ENCODE results near the gene GABRB1. TPM values are rescaled to one million over a fixed set of nuclear protein-coding genes. Genes with fewer than 3 reads are reported as not detected.
"Not testable (repeated sequence)": the region's sequence is repeated elsewhere in the genome, so short reads cannot be mapped to it uniquely, and the experiment has no call there.

The GABRB1 gene
- polyA plus RNA-seq, 2 of the 4 experiments (the other 2 are of a cell fraction) = not detected

DNA sequence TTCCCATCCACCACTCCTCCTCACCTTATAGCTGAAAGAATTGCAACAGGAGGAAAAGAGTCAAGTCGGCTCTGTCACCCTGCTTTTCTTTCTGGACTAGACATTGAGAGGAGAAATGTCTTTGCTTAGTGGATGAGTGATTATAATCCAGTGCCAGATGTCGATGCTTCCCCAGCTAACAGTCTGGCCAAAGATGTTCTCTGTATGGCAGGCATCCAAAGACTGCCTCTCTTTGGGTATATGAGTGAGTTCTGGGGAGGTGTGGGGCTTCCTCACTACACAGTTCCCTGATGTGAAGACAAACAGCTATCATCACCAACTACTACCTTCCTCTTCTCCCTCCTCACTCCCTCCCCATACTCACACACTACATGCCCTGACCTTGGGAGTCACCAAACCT lies 341.2 kb downstream of the GABRB1 start:
- no peaks in the 10 kb centered on the region for H3K4me1 ChIP-seq
- no peak overlapping the region for H3K27ac ChIP-seq
- TF ChIP-seq ESRRA (IDR thresholded peaks at IDR 0.05; ENCODE audit: borderline replicate concordance, low read length) = no peak
- no peak for TF ChIP-seq HES2 (IDR thresholded peaks at IDR 0.05)
- TF ChIP-seq ATOH8 (CRISPR knock-in tag; IDR thresholded peaks at IDR 0.05; ENCODE audit: low read depth) = no peak
- TF ChIP-seq ZSCAN20 (CRISPR knock-in tag; IDR thresholded peaks at IDR 0.05) = no peak
- TF ChIP-seq JUNB (IDR thresholded peaks at IDR 0.05) = no peak
- TF ChIP-seq MAZ (IDR thresholded peaks at IDR 0.05; ENCODE audit: borderline replicate concordance, low read depth, low read length) = no peak
- no peak for TF ChIP-seq RAD21 (conservative IDR thresholded peaks at IDR 0.05 in 1 of 2, IDR thresholded peaks at IDR 0.05 in 1 of 2)
- TF ChIP-seq CBX8 (IDR thresholded peaks at IDR 0.05) = no peak
- TF ChIP-seq, protein P1, sequence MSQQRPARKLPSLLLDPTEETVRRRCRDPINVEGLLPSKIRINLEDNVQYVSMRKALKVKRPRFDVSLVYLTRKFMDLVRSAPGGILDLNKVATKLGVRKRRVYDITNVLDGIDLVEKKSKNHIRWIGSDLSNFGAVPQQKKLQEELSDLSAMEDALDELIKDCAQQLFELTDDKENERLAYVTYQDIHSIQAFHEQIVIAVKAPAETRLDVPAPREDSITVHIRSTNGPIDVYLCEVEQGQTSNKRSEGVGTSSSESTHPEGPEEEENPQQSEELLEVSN (IDR thresholded peaks at IDR 0.05; ENCODE audit: borderline replicate concordance, low read depth) = no peak
- ChIA-PET CTCF (no interaction called here), POLR2A (no interaction called here)
- no peak overlapping the region for H3K4me3 ChIP-seq
- ATAC-seq (no peak), FAIRE-seq (no peak), DNase-seq (ENCODE audit: low read depth in 1 of 2, low spot score in 1 of 2) (no peak)
- WGBS (ENCODE audit: missing lambda C conversion rate) = 0% methylated on average over 2 of the region's 2 CpGs
- H3K9me3 ChIP-seq = no peaks in the 10 kb centered on the region
- H3K4me2 ChIP-seq = no peak overlapping the region

GRCh38 chr4:47373174-47373573 lies 341.8 kb downstream of the GABRB1 start:
- no peak for FAIRE-seq
- Histone ChIP-seq H3K4me1 (no peaks in the 10 kb centered on the region), H3K4me3 (no peak overlapping the region), H3K9me3 (no peaks in the 10 kb centered on the region), H3K27ac (no peak overlapping the region), H3K4me2 (no peak overlapping the region)
- no peak for TF ChIP-seq ZSCAN20 (CRISPR knock-in tag; IDR thresholded peaks at IDR 0.05)
- DNase-seq (ENCODE audit: low read depth in 1 of 2, low spot score in 1 of 2) = no peak
- POLR2A ChIA-PET = no interaction called here
- CTCF ChIA-PET = no interaction called here
- ATAC-seq = no peak

DNA sequence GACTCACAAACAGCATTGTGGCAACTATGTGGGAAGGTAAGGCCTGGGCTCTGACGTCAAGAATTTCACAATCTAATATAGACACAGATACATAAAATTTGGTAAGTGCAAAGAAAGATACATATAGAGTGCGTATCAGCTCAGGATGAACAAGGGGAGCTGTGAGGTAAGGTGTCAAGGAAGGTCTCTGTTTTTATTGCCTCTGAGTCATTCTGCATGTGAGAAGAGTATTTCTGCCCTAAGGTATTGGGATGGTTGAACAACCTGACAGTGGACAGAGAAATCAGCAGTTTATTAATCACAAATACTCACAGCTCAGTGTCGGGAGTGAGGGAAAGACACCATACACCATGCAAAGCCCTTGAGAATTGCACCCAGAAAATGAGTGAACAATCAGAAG lies 342.3 kb downstream of the GABRB1 start:
- ATAC-seq (no peak), FAIRE-seq (no peak), DNase-seq (ENCODE audit: low read depth in 1 of 2, low spot score in 1 of 2) (no peak)
- no peaks in the 10 kb centered on the region for H3K4me1 ChIP-seq
- H3K4me3 ChIP-seq = no peak overlapping the region
- 23% methylated on average over 3 of the region's 3 CpGs for WGBS (ENCODE audit: missing lambda C conversion rate)
- TF ChIP-seq POLR2A (IDR thresholded peaks at IDR 0.05; ENCODE audit: low read length) (no peak), FOSL2 (IDR thresholded peaks at IDR 0.05) (no peak), FOSL2 (CRISPR knock-in tag; IDR thresholded peaks at IDR 0.05) (no peak), MAZ (IDR thresholded peaks at IDR 0.05; ENCODE audit: borderline replicate concordance, low read depth, low read length) (no peak)
- CTCF ChIA-PET = interaction anchor here (1.0 kb wide), 1 partner anchor 10 kb away, joined by 3 read pairs; no protein-coding TSS in a partner anchor
- POLR2A ChIA-PET = no interaction called here
- H3K9me3 ChIP-seq = no peaks in the 10 kb centered on the region
- no peak overlapping the region for H3K4me2 ChIP-seq
- no peak overlapping the region for H3K27ac ChIP-seq

DNA sequence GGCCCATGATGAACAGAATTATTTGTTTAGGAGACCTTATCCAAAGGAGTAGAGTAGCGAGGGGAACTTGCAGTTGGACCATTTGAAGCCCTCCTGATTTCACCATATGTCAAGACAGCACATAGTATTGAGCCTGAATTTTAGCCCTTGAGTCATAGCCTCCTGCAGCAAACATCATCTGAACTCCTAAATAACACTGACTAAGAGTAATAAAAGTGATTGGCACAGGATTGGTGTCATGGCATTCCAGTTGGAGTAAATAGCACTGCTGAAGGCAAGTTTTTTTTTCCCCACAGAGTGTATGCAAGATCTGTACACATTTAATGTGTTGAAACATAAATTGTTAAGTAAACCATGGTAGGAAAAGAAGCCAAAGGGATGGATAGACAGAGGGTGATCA lies 343.1 kb downstream of the GABRB1 start:
- CTCF ChIA-PET = interaction anchor here (1.0 kb wide), 1 partner anchor 9 kb away, joined by 3 read pairs; no protein-coding TSS in a partner anchor
- TF ChIP-seq, protein P2, sequence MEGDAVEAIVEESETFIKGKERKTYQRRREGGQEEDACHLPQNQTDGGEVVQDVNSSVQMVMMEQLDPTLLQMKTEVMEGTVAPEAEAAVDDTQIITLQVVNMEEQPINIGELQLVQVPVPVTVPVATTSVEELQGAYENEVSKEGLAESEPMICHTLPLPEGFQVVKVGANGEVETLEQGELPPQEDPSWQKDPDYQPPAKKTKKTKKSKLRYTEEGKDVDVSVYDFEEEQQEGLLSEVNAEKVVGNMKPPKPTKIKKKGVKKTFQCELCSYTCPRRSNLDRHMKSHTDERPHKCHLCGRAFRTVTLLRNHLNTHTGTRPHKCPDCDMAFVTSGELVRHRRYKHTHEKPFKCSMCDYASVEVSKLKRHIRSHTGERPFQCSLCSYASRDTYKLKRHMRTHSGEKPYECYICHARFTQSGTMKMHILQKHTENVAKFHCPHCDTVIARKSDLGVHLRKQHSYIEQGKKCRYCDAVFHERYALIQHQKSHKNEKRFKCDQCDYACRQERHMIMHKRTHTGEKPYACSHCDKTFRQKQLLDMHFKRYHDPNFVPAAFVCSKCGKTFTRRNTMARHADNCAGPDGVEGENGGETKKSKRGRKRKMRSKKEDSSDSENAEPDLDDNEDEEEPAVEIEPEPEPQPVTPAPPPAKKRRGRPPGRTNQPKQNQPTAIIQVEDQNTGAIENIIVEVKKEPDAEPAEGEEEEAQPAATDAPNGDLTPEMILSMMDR (IDR thresholded peaks at IDR 0.05) = no peak
- TF ChIP-seq JUNB (IDR thresholded peaks at IDR 0.05) = no peak
- TF ChIP-seq HMGXB4 (CRISPR knock-in tag; IDR thresholded peaks at IDR 0.05; ENCODE audit: borderline replicate concordance) = no peak
- no peak for TF ChIP-seq CHD2 (IDR thresholded peaks at IDR 0.05; ENCODE audit: low read length, partially characterized antibody)
- no peak for TF ChIP-seq KDM5A (IDR thresholded peaks at IDR 0.05)
- TF ChIP-seq NR3C1 (IDR thresholded peaks at IDR 0.05) = no peak
- no peak for TF ChIP-seq RAD21 (conservative IDR thresholded peaks at IDR 0.05 in 1 of 2, IDR thresholded peaks at IDR 0.05 in 1 of 2)
- no peak for TF ChIP-seq RFX5 (IDR thresholded peaks at IDR 0.05)
- no peak for TF ChIP-seq BHLHE40 (IDR thresholded peaks at IDR 0.05; ENCODE audit: low read depth, low read length)
- no peak for TF ChIP-seq FOSL2 (IDR thresholded peaks at IDR 0.05)
- TF ChIP-seq FOSL2 (CRISPR knock-in tag; IDR thresholded peaks at IDR 0.05) = no peak
- no peak for TF ChIP-seq CEBPB (IDR thresholded peaks at IDR 0.05)
- TF ChIP-seq ZNF302 (CRISPR knock-in tag; IDR thresholded peaks at IDR 0.05) = no peak
- TF ChIP-seq ZFP36 (IDR thresholded peaks at IDR 0.05; ENCODE audit: borderline replicate concordance, partially characterized antibody) = no peak
- no peak for TF ChIP-seq USF2 (IDR thresholded peaks at IDR 0.05)
- POLR2A ChIA-PET = no interaction called here
- 0% methylated on average over 1 of the region's 1 CpG for WGBS (ENCODE audit: missing lambda C conversion rate)
- ATAC-seq (no peak), FAIRE-seq (no peak), DNase-seq (ENCODE audit: low read depth in 1 of 2, low spot score in 1 of 2) (no peak)
- Histone ChIP-seq H3K9me3 (no peaks in the 10 kb centered on the region), H3K4me1 (no peaks in the 10 kb centered on the region), H3K4me2 (no peak overlapping the region), H3K27ac (no peak overlapping the region), H3K4me3 (no peak overlapping the region)

DNA sequence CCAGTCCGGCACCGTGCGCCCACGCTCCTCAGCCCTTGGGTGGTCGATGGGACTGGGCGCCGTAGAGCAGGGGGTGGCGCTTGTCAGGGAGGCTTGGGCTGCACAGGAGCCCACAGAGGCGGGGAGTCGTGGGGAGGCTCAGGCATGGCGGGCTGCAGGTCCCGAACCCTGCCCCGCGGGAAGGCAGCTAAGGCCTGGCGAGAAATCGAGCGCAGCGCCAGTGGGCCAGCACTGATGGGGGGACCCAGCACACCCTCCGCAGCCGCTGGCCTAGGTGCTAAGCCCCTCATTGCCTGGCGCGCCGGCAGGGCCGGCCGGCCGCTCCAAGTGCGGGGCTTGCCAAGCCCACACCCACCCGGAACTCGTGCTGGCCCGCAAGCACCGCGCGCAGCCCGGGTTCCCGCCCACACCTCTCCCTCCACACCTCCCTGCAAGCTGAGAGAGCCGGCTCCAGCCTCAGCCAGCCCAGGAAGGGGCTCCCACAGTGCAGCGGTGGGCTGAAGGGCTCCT lies 346.7 kb downstream of the GABRB1 start:
- H3K4me1 ChIP-seq; CTCF ChIA-PET; FAIRE-seq; H3K4me2 ChIP-seq; DNase-seq (ENCODE audit: low read depth in 1 of 2, low spot score in 1 of 2); H3K4me3 ChIP-seq; H3K9me3 ChIP-seq; POLR2A ChIA-PET; H3K27ac ChIP-seq; ATAC-seq: not testable (repeated sequence)
- 54% methylated on average over 9 of the region's 37 CpGs for WGBS (ENCODE audit: missing lambda C conversion rate)
